ENCODE data around the gene MIOX. TPM values are rescaled to one million over a fixed set of nuclear protein-coding genes. Genes with fewer than 3 reads are reported as not detected.

MIOX gene
- total and polyA plus RNA-seq, 10 of the 15 experiments (the other 5 are each of a cell fraction or from before 2014, with no cell fraction given) = 0.10 to 0.31 TPM; not detected in 8

GRCh38 chr22:50490531-50491308 is 4.1 kb downstream of the MIOX start (continued):
- TF ChIP-seq ZBTB11 (CRISPR knock-in tag; IDR thresholded peaks at IDR 0.05) (no peak), YBX1 (IDR thresholded peaks at IDR 0.05) (no peak), ZBTB40 (IDR thresholded peaks at IDR 0.05; ENCODE audit: borderline replicate concordance) (no peak), DPF2 (IDR thresholded peaks at IDR 0.05) (no peak)
